Stromal cell of bone marrow (primary cell): ENCODE measurements around the gene USP17L17.
"Not testable (repeated sequence)": the region's sequence is repeated elsewhere in the genome, so short reads cannot be mapped to it uniquely, and the experiment has no call there.

ENCODE experiments used
- DNase-seq: peaks from one replicate; pipeline ENCODE4 v3.0.0-alpha.2; 2012; ENCODE audit warnings: low read depth

USP17L17 gene

GRCh38 chr4:9243579-9243978, at the start of gene USP17L17:
Gene USP17L17 (plus strand): TSS chr4:9243879. CDS start chr4:9243879, 0 bp downstream.
- not testable (repeated sequence) for DNase-seq

DNA sequence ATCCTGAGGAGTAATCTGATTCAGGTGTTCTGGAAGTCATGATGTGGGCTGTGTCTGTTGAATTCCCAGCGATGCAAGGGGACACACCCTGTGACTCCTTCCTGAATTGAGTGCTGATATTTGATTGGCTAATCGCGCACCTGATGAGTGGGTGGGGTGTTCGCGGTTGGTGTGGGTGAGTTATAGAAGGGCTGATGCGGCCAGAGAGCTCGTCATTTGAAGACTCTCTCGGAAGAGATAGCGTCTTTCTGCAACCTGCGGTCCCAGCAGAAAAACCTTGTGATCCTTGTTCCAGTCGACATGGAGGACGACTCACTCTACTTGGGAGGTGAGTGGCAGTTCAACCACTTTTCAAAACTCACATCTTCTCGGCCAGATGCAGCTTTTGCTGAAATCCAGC, 33.3 kb upstream of the USP17L17 start, which contains the start of gene USP17L10:
Gene USP17L10 (plus strand): TSS at position 301 of the 400 bp plus-strand sequence. CDS start 0 bp downstream, at position 301.
- not testable (repeated sequence) for DNase-seq

DNA sequence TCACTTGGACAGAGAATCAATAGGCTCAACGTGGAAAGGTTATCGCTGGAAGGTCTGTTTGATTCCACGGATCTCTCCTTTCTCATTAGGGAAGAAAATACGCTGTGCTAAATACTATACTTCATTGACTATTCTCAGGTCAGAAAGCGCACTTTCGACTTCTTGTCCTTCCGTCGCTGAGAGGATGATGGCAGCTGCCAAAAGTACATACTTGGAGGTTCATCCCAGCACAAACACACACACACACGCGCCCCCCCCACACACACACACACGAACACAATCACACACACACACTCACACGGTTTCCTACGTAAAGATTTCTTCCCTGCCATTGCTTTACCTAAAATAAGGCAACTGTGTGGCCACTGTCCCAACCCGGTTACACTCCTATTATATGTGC, 29.0 kb upstream of the USP17L17 start:
- not testable (repeated sequence) for DNase-seq

GRCh38 chr4:9215105-9215504, 28.6 kb upstream of the USP17L17 start, which contains the start of gene USP17L11:
Gene USP17L11 (plus strand): TSS chr4:9215405. CDS start chr4:9215405, 0 bp downstream.
- DNase-seq = not testable (repeated sequence)

DNA sequence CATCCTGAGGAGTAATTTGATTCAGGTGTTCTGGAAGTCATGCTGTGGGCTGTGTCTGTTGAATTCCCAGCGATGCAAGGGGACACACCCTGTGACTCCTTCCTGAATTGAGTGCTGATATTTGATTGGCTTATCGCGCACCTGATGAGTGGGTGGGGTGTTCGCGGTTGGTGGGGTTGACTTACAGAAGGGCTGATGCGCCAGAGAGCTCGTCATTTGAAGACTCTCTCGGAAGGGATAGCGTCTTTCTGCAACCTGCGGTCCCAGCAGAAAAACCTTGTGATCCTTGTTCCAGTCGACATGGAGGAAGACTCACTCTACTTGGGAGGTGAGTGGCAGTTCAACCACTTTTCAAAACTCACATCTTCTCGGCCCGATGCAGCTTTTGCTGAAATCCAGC, 23.8 kb upstream of the USP17L17 start, which contains the start of gene USP17L12:
Gene USP17L12 (plus strand): TSS at position 301 of the 400 bp plus-strand sequence. CDS start 0 bp downstream, at position 301.
- DNase-seq = not testable (repeated sequence)

DNA sequence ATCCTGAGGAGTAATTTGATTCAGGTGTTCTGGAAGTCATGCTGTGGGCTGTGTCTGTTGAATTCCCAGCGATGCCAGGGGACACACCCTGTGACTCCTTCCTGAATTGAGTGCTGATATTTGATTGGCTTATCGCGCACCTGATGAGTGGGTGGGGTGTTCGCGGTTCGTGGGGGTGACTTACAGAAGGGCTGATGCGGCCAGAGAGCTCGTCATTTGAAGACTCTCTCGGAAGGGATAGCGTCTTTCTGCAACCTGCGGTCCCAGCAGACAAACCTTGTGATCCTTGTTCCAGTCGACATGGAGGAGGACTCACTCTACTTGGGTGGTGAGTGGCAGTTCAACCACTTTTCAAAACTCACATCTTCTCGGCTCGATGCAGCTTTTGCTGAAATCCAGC, 19.1 kb upstream of the USP17L17 start, which contains the start of gene USP17L13:
Gene USP17L13 (plus strand): TSS at position 301 of the 400 bp plus-strand sequence. CDS start 0 bp downstream, at position 301.
- not testable (repeated sequence) for DNase-seq

DNA sequence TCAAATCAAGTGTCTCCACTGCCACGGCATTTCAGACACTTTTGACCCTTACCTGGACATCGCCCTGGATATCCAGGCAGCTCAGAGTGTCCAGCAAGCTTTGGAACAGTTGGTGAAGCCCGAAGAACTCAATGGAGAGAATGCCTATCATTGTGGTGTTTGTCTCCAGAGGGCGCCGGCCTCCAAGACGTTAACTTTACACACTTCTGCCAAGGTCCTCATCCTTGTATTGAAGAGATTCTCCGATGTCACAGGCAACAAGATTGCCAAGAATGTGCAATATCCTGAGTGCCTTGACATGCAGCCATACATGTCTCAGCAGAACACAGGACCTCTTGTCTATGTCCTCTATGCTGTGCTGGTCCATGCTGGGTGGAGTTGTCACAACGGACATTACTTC, 13.4 kb upstream of the USP17L17 start:
- not testable (repeated sequence) for DNase-seq

GRCh38 chr4:9234085-9234484, 9.6 kb upstream of the USP17L17 start, which contains the start of gene USP17L15:
Gene USP17L15 (plus strand): TSS chr4:9234385. CDS start chr4:9234385, 0 bp downstream.
- not testable (repeated sequence) for DNase-seq

DNA sequence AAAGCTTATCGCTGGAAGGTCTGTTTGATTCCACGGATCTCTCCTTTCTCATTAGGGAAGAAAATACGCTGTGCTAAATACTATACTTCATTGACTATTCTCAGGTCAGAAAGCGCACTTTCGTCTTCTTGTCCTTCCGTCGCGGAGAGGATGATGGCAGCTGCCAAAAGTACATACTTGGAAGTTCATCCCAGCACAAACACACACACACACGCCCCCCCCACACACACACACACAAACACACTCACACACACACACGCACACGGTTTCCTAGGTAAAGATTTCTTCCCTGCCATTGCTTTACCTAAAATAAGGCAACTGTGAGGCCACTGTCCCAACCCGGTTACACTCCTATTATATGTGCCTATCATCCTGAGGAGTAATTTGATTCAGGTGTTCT, 5.2 kb upstream of the USP17L17 start:
- DNase-seq = not testable (repeated sequence)

GRCh38 chr4:9247953-9248680, 4.4 kb downstream of the USP17L17 start, which contains the start of gene USP17L18:
Gene USP17L18 (plus strand): TSS chr4:9248630. CDS start chr4:9248630, 0 bp downstream.
- DNase-seq = not testable (repeated sequence)

DNA sequence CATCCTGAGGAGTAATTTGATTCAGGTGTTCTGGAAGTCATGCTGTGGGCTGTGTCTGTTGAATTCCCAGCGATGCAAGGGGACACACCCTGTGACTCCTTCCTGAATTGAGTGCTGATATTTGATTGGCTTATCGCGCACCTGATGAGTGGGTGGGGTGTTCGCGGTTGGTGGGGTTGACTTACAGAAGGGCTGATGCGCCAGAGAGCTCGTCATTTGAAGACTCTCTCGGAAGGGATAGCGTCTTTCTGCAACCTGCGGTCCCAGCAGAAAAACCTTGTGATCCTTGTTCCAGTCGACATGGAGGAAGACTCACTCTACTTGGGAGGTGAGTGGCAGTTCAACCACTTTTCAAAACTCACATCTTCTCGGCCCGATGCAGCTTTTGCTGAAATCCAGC, 9.4 kb downstream of the USP17L17 start, which contains the start of gene USP17L19:
Gene USP17L19 (plus strand): TSS at position 301 of the 400 bp plus-strand sequence. CDS start 0 bp downstream, at position 301.
- DNase-seq = not testable (repeated sequence)

GRCh38 chr4:9257824-9258223, 14.1 kb downstream of the USP17L17 start, which contains the start of gene USP17L20:
Gene USP17L20 (plus strand): TSS chr4:9258124. CDS start chr4:9258124, 0 bp downstream.
- not testable (repeated sequence) for DNase-seq

- DNase-seq = not testable (repeated sequence)
These were observed 18.9 kb downstream of the USP17L17 start, which contains the start of gene USP17L21 for GRCh38 chr4:9262572-9262971. Gene USP17L21 (plus strand): TSS chr4:9262872. CDS start chr4:9262872, 0 bp downstream.

- not testable (repeated sequence) for DNase-seq
These were observed 23.6 kb downstream of the USP17L17 start, which contains the start of gene USP17L22 for GRCh38 chr4:9267319-9267718. Gene USP17L22 (plus strand): TSS chr4:9267619. CDS start chr4:9267619, 0 bp downstream.

GRCh38 chr4:9271719-9272118, 28.0 kb downstream of the USP17L17 start:
- not testable (repeated sequence) for DNase-seq
